GM19035 (cell line): Measurements from ENCODE around the gene FBN1.

ENCODE experiments used
- ATAC-seq: cut with Tn5 transposase; IDR thresholded peaks from one replicate; pipeline ENCODE4 v1.9.1; 2021; ENCODE audit not compliant: unreplicated experiment

The FBN1 gene

GRCh38 chr15:48522123-48522522, 123.4 kb downstream of the FBN1 start:
- no peak for ATAC-seq

- ATAC-seq, result no peak
Measured at GRCh38 chr15:48520376-48521155, 124.9 kb downstream of the FBN1 start.

- no peak for ATAC-seq
Measured at GRCh38 chr15:48516121-48516520, 129.4 kb downstream of the FBN1 start.

- ATAC-seq, result no peak
Measured at GRCh38 chr15:48515500-48515899, 130.0 kb downstream of the FBN1 start.

- ATAC-seq, result no peak
Measured at GRCh38 chr15:48514103-48514816, 131.2 kb downstream of the FBN1 start.

GRCh38 chr15:48510976-48511375, 134.5 kb downstream of the FBN1 start:
- ATAC-seq, result no peak

GRCh38 chr15:48507416-48508065, 138.0 kb downstream of the FBN1 start:
- ATAC-seq, result peak; percentile 92

- ATAC-seq, result no peak
Measured at GRCh38 chr15:48505067-48505466, 140.4 kb downstream of the FBN1 start.

GRCh38 chr15:48501208-48501607, 144.3 kb downstream of the FBN1 start:
- no peak for ATAC-seq

GRCh38 chr15:48500595-48500994, 144.9 kb downstream of the FBN1 start:
- no peak for ATAC-seq

- no peak for ATAC-seq
Measured at GRCh38 chr15:48499978-48500377, 145.5 kb downstream of the FBN1 start.

- no peak for ATAC-seq
Measured at GRCh38 chr15:48498828-48499227, 146.7 kb downstream of the FBN1 start.

- no peak for ATAC-seq
Measured at GRCh38 chr15:48494631-48495030, 150.9 kb downstream of the FBN1 start.

- no peak for ATAC-seq
Measured at GRCh38 chr15:48493763-48494225, 151.7 kb downstream of the FBN1 start.

GRCh38 chr15:48493084-48493762, 152.3 kb downstream of the FBN1 start:
- no peak for ATAC-seq

- ATAC-seq, result no peak
Measured at GRCh38 chr15:48486228-48486627, 159.3 kb downstream of the FBN1 start.

GRCh38 chr15:48481802-48482201, 163.7 kb downstream of the FBN1 start:
- no peak for ATAC-seq

- ATAC-seq, result no peak
Measured at GRCh38 chr15:48479751-48480150, 165.8 kb downstream of the FBN1 start.

GRCh38 chr15:48478581-48478980, 166.9 kb downstream of the FBN1 start:
- no peak for ATAC-seq

GRCh38 chr15:48477795-48478360, 167.6 kb downstream of the FBN1 start:
- ATAC-seq, result no peak
